GM12872 (cell line): ENCODE data around the gene FFAR3.

Experiments
- TF ChIP-seq, protein P1 (sequence below): IDR thresholded peaks from 3 replicates; pipeline ENCODE4 v1.5.1; 2011; ENCODE audit warnings: low read depth, mild to moderate bottlenecking, low read length, moderate library complexity; ENCODE audit not compliant: insufficient read depth

FFAR3 gene

GRCh38 chr19:35408284-35409171, 50.3 kb downstream of the FFAR3 start:
- TF ChIP-seq, protein P1, sequence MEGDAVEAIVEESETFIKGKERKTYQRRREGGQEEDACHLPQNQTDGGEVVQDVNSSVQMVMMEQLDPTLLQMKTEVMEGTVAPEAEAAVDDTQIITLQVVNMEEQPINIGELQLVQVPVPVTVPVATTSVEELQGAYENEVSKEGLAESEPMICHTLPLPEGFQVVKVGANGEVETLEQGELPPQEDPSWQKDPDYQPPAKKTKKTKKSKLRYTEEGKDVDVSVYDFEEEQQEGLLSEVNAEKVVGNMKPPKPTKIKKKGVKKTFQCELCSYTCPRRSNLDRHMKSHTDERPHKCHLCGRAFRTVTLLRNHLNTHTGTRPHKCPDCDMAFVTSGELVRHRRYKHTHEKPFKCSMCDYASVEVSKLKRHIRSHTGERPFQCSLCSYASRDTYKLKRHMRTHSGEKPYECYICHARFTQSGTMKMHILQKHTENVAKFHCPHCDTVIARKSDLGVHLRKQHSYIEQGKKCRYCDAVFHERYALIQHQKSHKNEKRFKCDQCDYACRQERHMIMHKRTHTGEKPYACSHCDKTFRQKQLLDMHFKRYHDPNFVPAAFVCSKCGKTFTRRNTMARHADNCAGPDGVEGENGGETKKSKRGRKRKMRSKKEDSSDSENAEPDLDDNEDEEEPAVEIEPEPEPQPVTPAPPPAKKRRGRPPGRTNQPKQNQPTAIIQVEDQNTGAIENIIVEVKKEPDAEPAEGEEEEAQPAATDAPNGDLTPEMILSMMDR, result 0 out of 3 replicates have a peak, but pooled peaks have one; percentile 12

GRCh38 chr19:35409191-35409590, 50.9 kb downstream of the FFAR3 start:
- TF ChIP-seq, protein P1, result no peak
